Esophagus (tissue), 2 donors: ENCODE data around the gene YIF1A. TPM values are rescaled to one million over a fixed set of nuclear protein-coding genes. Genes with fewer than 3 reads are reported as not detected.

ENCODE experiments used
- H3K27ac ChIP-seq, 2 donors: one replicate each; pipeline ENCODE4 v1.5.1; 2013; ENCODE audit warnings: low read depth in 2 of 2, mild to moderate bottlenecking in 2 of 2, inconsistent platforms in 1 of 2, low read length in 1 of 2, moderate library complexity in 1 of 2
- H3K27me3 ChIP-seq, 2 donors: one replicate each; pipeline ENCODE4 v1.6.1; 2013; ENCODE audit warnings: low read length in 2 of 2, control low read depth in 1 of 2, mild to moderate bottlenecking in 1 of 2; ENCODE audit not compliant: insufficient read depth in 2 of 2, control insufficient read depth in 1 of 2
- H3K36me3 ChIP-seq, 2 donors: one replicate each; pipeline ENCODE4 v1.6.1; 2013; ENCODE audit warnings: low read length in 1 of 2; ENCODE audit not compliant: control insufficient read depth in 2 of 2, insufficient read depth in 2 of 2
- H3K4me1 ChIP-seq, 2 donors: one replicate each; pipeline ENCODE4 v1.6.1; 2013; ENCODE audit warnings: low read length in 1 of 2; ENCODE audit not compliant: control insufficient read depth in 2 of 2, insufficient read depth in 2 of 2
- H3K4me3 ChIP-seq, 2 donors: one replicate each; pipeline ENCODE4 v1.5.1; 2013; ENCODE audit warnings: low read length in 2 of 2, mild to moderate bottlenecking in 2 of 2, low read depth in 1 of 2, moderate library complexity in 1 of 2
- H3K9me3 ChIP-seq, 2 donors: one replicate each; pipeline ENCODE4 v1.6.1; 2013; ENCODE audit warnings: mild to moderate bottlenecking in 2 of 2, low read depth in 1 of 2, low read length in 1 of 2, moderate library complexity in 1 of 2; ENCODE audit not compliant: control insufficient read depth in 2 of 2, insufficient read depth in 1 of 2
- WGBS, 2 donors: extraction: QIAGEN DNeasy Blood & Tissue Kit; methylation state at CpG; one replicate each; pipeline ENCODE4 v1.1.7; 2013; 5-methylcytosine and 5-hydroxymethylcytosine counted together
- polyA plus RNA-seq, 2 donors: library from polyadenylated mRNA; stranded (reverse); fragments of 200-250 nt; gene quantifications; one replicate each; pipeline ENCODE4 v1.2.3, GENCODE V29; 2013
- donor health status: healthy with polysubstance abuse.
- donor health status: Bipolar disorder and iron deficiency.

Gene YIF1A
- polyA plus RNA-seq, 2 donors, result 51.6 to 63.1 TPM

DNA sequence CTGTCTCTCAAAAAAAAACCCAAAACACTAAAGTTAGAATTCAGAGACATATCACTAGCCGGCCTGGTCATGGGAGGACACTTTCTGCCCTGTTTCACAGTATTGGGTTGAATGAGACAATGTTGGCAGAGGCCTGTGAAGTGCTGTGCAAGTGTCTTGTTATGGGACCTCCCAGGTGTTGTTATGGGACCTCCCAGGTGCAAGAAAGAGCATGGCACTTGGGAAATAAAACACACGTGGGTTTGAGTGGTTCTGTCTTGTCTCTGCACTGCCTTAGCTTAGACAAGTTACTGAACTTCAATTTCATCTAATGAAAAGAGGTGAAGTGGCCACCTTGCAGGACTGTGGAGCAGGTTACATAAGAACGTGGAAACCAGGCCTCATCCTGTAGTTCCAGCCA, 49.4 kb downstream of the YIF1A start:
- Histone ChIP-seq H3K4me1 (no peaks in the 10 kb centered on the region), H3K27ac (no peak overlapping the region), H3K9me3 (no peaks in the 10 kb centered on the region), H3K36me3 (peaks cover 25 to 59% of the 10 kb centered on the region in 2 donors), H3K4me3 (no peak overlapping the region), H3K27me3 (no peaks in the 10 kb centered on the region)
- WGBS, 2 donors, result 77% methylated on average over 3 of the region's 3 CpGs

DNA sequence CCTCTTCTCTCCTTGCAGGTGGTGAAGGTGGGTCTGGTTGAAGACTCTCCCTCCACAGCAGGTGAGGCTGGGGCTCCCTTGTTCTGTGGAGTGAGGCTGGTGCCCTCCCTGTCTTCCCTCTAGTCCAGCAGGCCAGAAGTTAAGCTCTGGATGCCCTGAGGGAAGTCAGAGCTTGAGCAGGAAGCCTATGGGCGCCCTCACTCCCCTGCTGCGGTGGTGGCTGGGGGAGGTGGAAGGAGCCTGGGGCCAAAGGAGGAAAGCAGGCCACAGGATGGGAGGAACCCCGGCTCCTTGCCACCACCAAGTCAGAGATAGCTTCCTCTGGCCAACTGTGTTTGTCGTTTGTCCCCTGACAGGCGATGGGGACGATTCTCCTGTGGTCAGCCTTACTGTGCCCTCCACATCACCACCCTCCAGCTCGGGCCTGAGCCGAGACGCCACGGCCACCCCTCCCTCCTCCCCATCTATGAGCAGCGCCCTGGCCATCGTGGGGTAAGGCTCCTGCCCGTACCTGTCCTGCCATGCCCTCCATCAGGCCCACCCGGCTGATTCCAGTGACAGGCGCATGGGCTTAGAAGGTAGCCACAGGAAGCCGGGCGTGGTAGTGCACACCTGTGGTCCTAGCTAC, 50.0 kb downstream of the YIF1A start:
- Histone ChIP-seq H3K36me3 (peaks cover 28 to 62% of the 10 kb centered on the region in 2 donors), H3K4me3 (no peak overlapping the region), H3K9me3 (no peaks in the 10 kb centered on the region), H3K27me3 (no peaks in the 10 kb centered on the region), H3K4me1 (no peaks in the 10 kb centered on the region), H3K27ac (no peak overlapping the region)
- 89 to 90% methylated on average over 17 of the region's 17 CpGs for WGBS, 2 donors

DNA sequence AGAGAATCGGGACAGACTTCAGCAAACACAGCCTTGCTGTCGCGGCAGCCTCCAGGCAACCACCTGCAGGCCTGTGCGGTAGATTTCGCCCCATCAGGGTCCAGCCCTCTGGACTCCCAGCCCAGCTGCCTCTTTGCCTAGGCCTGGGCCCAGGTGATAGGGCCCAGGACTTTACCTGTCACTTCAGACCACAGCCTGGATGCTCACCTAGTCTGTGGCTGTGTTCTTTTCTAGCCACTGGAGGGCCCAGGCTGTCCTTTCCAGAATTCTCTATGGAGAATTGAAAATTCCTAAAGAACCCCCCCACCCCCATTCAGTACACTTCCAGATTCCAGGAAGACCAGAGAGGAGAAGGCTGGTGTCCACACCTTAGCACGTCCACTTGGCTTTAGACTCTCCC, 51.1 kb downstream of the YIF1A start:
- H3K27ac ChIP-seq, result no peak overlapping the region
- peaks cover 36 to 63% of the 10 kb centered on the region in 2 donors for H3K36me3 ChIP-seq
- no peaks in the 10 kb centered on the region for H3K27me3 ChIP-seq
- H3K4me3 ChIP-seq, result no peak overlapping the region
- WGBS, 2 donors, result 90 to 93% methylated on average over 6 of the region's 6 CpGs
- H3K9me3 ChIP-seq, result no peaks in the 10 kb centered on the region
- no peaks in the 10 kb centered on the region for H3K4me1 ChIP-seq

DNA sequence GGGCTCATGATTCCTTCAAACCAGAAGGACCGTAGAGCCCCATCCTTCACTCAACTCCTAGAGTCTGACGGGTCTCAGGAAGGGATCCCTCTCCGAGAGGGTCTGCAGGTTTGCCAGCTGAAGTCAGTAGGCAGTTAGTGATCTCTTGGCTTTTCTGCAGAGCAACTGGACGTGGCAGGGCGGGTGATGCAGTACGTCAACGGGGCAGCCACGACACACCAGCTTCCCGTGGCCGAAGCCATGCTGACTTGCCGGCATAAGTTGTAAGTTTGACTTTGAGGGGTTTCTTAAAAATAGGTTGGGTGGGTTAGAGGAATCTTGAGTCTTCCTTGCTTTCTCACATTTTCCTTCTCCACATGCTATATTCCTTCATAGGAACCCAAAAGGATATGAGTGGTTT, 53.8 kb downstream of the YIF1A start:
- Histone ChIP-seq H3K36me3 (peaks cover 31 to 62% of the 10 kb centered on the region in 2 donors), H3K4me3 (no peak overlapping the region), H3K27ac (no peak overlapping the region), H3K4me1 (no peaks in the 10 kb centered on the region), H3K27me3 (no peaks in the 10 kb centered on the region), H3K9me3 (no peaks in the 10 kb centered on the region)
- 93 to 95% methylated on average over 11 of the region's 11 CpGs for WGBS, 2 donors

Other genes with a start within 250 kb of the YIF1A start
- gene GAL3ST3, start 240.0 kb downstream of the YIF1A start, polyA plus RNA-seq, result under 1 TPM in 1 of 2 donors, not detected in 1; 0.01 TPM
- gene SF3B2, start 236.8 kb downstream of the YIF1A start, polyA plus RNA-seq, result 10 to 100 TPM; 61.9 to 80.2 TPM
- 10 to 100 TPM; 16.0 to 24.8 TPM for gene PACS1, start 218.9 kb downstream of the YIF1A start, polyA plus RNA-seq
- gene KLC2, start 31.4 kb downstream of the YIF1A start, polyA plus RNA-seq, result 10 to 100 TPM; 13.8 to 17.1 TPM
- gene RAB1B, start 20.5 kb downstream of the YIF1A start, polyA plus RNA-seq, result 100 to 1,000 TPM; 129 to 156 TPM
- under 1 TPM; 0.62 to 0.77 TPM for gene CNIH2, start 11.0 kb downstream of the YIF1A start, polyA plus RNA-seq
- gene TMEM151A, start 2.8 kb upstream of the YIF1A start, polyA plus RNA-seq, result under 1 TPM; 0.01 to 0.04 TPM
- 1 to 10 TPM; 1.4 to 3.3 TPM for gene CD248, start 27.9 kb upstream of the YIF1A start, polyA plus RNA-seq
- gene RIN1, start 47.3 kb upstream of the YIF1A start, polyA plus RNA-seq, result 10 to 100 TPM; 18.1 to 27.3 TPM
- gene BRMS1, start 56.0 kb upstream of the YIF1A start, polyA plus RNA-seq, result 10 to 100 TPM; 44.1 to 49.9 TPM
- gene B4GAT1, start 58.5 kb upstream of the YIF1A start, polyA plus RNA-seq, result 1 to 10 TPM; 4.9 to 7.0 TPM
- gene SLC29A2, start 82.6 kb upstream of the YIF1A start, polyA plus RNA-seq, result 1 to 10 TPM; 4.7 to 7.8 TPM
- gene NPAS4, start 131.9 kb upstream of the YIF1A start, polyA plus RNA-seq, result under 1 TPM; 0.16 to 0.31 TPM
- gene MRPL11, start 149.7 kb upstream of the YIF1A start, polyA plus RNA-seq, result 10 to 100 TPM; 27.2 to 51.1 TPM
- 1 to 10 TPM; 5.5 to 7.8 TPM for gene PELI3, start 177.8 kb upstream of the YIF1A start, polyA plus RNA-seq
- gene DPP3, start 191.3 kb upstream of the YIF1A start, polyA plus RNA-seq, result 10 to 100 TPM; 16.3 to 29.6 TPM
- 10 to 100 TPM in 1 of 2 donors, 1 to 10 TPM in 1; 9.3 to 15.3 TPM for gene BBS1, start 221.5 kb upstream of the YIF1A start, polyA plus RNA-seq